GM20431 (cell line): Measurements from ENCODE around the gene ASCL3.
"Not testable (repeated sequence)": the region's sequence is repeated elsewhere in the genome, so short reads cannot be mapped to it uniquely, and the experiment has no call there.

Source experiments
- in situ Hi-C: fragments of 300-500 bp; cut with MseI, MboI; formaldehyde crosslinking; loops from one replicate; pipeline ENCODE4 v1.15.0; 2020; ENCODE audit warnings: low sequenced_read_pairs; ENCODE audit not compliant: unreplicated experiment

Gene ASCL3

GRCh38 chr11:8956860-8957259 lies 14.0 kb upstream of the ASCL3 start:
- in situ Hi-C loops: no loop called here

GRCh38 chr11:8948886-8949285 lies 6.1 kb upstream of the ASCL3 start:
- in situ Hi-C loops: no loop called here

DNA sequence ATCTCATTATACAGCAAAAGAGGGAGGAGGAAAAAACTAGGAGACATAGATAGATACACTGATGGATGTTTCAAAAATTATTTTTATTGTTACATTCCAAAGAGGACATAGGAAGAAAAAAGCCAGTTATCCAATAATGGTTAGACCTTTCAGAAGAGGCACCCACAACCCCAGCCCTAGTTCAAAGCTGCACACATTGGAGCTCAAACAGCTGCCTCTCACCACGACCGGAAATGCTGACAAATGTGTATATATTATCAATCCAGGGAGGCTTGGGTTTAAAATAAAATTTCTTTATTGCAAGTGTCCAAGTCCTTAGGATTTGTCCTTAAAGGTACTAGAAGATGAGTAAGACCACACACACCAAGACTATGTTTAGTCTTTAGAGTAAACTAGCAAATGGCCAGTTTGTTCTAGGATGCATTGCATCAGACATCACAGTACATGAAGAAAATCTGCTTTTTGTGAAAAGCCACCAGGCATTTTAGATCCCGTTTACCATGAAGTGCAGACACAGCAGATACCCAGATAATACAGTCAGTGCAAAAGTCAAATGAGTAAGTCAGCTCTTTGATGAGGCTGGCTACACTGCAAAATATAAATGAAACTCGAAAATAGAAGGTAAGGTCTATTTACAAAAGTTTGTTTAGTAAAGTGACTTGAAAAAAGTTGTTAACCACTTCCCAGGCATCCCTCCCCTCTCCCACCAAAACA lies 4.6 kb upstream of the ASCL3 start:
- in situ Hi-C loops: no loop called here

GRCh38 chr11:8941341-8942103 lies 1.3 kb downstream of the ASCL3 start:
- in situ Hi-C loops: no loop called here

DNA sequence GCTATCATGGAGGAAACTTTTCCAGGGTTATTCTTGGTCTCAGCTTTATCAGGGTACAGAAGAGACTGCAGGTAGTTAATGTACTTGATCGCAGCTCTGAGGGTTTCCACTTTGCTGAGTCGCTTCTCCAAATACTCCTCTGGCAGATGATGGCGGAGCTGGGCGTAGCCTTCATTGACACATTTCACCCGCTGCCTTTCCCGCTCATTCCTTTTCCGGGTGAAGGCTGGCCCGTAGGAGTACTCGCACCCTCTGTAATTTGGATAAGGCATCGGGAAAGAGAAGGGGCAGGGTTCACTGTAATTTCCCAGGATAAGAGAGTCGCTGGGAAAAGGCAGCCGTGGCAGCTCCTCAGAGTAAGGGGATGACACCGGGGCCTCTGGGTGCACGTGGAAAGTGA lies 5.2 kb downstream of the ASCL3 start:
- in situ Hi-C loops: no loop called here

DNA sequence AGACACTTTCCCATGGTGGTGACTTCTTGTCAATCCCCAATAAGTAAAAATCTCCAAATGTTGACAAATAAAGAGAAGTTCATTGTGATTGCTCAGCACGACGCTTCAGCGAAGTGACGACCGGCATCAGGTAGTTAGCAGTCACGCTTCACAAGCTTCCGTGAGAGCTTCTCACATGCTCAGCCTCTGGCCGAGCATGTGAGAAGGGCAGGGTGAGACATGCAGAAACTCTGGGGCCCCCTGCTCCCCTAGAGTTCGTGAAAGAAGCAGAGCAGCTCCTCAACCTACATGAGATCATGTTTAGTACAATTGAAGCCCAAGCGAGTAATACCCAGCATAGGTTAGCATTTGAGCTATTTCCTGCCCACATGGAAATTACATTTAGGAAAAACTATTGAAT lies 5.7 kb downstream of the ASCL3 start:
- in situ Hi-C loops: no loop called here

DNA sequence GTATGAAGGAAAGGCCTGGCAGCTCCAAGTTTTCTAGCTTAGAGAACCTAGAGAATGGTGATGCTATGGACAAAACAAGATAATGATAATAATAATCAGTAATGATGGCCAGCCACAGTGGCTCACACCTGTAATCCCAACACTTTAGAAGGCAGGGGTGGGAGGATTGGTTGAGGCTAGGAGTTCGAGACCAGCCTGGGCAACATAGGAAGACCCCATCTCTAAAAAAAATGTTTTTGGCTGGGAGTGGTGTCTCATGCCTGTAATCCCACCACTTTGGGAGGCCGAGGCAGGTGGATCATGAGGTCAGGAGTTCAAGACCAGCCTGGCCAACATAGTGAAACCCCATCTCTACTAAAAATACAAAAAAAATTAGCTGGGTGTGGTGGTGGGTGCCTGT lies 7.0 kb downstream of the ASCL3 start:
- in situ Hi-C loops: not testable (repeated sequence)

DNA sequence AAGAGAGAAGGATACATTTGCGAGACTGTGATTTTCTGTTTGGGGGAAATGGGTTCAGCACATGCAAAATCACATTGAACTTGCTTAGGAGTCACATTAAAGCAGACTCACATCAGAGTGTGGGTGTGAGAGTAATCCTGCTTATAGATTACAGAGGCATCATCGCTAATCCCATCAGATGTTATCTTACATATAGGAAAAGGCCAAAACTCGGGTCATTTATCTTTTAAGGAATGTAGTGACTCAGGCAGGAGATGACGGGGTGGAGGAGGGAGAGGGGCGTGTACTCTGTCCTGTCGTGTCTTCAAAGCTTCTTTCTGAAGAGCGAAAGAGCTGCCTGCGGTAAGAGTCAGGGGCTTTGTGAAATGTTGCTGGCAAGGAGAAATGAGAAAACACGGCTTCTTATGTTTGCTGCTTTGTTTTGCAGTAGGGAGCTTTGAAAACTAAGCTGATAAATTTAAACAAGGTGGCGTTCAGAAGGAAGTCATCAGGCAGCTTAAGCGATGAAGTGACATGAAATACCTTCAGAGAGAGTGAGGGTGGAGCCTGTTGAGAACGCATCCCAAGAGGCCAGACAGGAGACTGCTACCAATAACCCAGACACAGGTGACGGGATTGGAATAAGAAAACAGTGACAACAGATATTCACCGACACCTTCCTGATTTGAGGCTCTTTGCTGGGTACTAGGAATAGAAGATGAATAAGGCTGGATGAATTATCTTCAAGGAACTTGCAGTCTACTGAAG lies 7.9 kb downstream of the ASCL3 start:
- in situ Hi-C loops: no loop called here

- in situ Hi-C loops: no loop called here
Measured at GRCh38 chr11:8933931-8934330, 8.9 kb downstream of the ASCL3 start.

DNA sequence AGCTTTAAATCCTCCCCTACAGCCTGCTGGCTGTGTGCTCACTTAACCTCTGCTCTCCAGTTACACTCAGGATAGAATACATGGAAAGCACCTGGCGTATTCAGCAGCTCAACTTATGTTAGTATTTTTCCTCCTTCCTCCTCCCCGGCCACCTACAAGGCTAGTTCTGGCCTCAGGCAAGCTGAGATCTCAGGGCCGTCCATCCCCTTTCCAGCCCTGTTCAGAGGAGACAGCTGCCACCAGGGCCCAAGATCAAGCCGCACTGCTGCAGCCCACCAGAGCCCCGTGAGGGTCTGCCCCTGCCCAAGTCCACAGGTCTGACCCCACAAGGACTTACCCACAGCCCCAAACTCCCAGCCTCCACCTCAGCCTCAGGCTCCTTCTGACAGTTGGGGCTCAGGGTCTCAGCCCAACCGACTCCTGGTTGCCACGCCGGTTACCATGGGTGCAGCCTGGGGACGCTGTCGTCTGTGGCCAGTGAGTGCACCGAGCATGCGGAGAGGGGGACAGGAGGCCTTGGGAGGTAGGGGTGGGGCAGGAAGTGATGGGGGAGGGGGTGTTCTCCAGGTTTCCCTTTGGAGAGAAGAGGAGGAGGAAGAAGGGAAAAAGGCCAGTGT lies 10.1 kb downstream of the ASCL3 start, which contains the start of gene C11orf16:
C11orf16 (minus strand) TSS at position 384 of the 617 bp plus-strand sequence. CDS start 639 bp downstream, outside the sequence.
- in situ Hi-C loops: no loop called here

GRCh38 chr11:8930456-8931175 lies 12.2 kb downstream of the ASCL3 start:
- in situ Hi-C loops: no loop called here

- in situ Hi-C loops: no loop called here
Measured at GRCh38 chr11:8928981-8929615, 13.7 kb downstream of the ASCL3 start.

GRCh38 chr11:8928205-8928604 lies 14.6 kb downstream of the ASCL3 start:
- in situ Hi-C loops: no loop called here

DNA sequence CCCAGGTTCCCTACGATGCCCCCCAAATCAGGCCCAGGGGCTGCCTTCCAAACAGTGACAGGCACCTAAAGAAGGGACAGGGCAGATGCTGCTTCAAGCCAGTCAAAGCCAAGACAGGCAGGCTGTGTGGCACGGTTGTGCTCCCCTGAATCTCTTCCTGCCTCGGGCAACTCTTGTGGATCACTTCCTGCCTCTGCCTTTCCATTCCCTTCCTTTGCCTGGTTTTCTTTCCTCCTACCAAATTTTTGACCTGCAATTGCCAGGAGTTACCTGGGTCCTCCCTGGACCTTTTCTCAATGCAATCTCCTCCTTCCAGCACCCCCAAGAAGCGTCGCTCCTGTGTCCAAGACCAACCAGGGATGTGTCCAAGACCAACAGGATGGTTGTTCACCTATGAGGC lies 15.6 kb downstream of the ASCL3 start:
- in situ Hi-C loops: no loop called here

GRCh38 chr11:8926236-8926635 lies 16.6 kb downstream of the ASCL3 start:
- in situ Hi-C loops: no loop called here

- in situ Hi-C loops: no loop called here
Measured at GRCh38 chr11:8925711-8926110, 17.1 kb downstream of the ASCL3 start.

GRCh38 chr11:8922691-8923090 lies 20.1 kb downstream of the ASCL3 start:
- in situ Hi-C loops: no loop called here

GRCh38 chr11:8917157-8917825 lies 25.5 kb downstream of the ASCL3 start:
- in situ Hi-C loops: no loop called here

GRCh38 chr11:8914661-8915018 lies 28.2 kb downstream of the ASCL3 start:
- in situ Hi-C loops: no loop called here
